GM23338 (cell line): Measurements from ENCODE around the gene CACNA1A. TPM values are rescaled to one million over a fixed set of nuclear protein-coding genes. Genes with fewer than 3 reads are reported as not detected.

Experiments
- ATAC-seq: fragments of 200-7000 bp; cut with Tn5 transposase; 3 replicates; pipeline ENCODE4 v1.9.1; 2020
- DNase-seq: peaks from one replicate; pipeline ENCODE4 v3.0.0-alpha.2; 2015; ENCODE audit warnings: low spot score
- H2AFZ ChIP-seq: fragments of 200-600 bp; sonication (generic); 2 replicates; pipeline ENCODE4 v1.8.0; 2016; ENCODE audit warnings: antibody characterized with exemption, mild to moderate bottlenecking, moderate library complexity
- H3F3A ChIP-seq: fragments of 200-600 bp; sonication (generic); replicated peaks from 2 replicates; pipeline ENCODE4 v1.8.0; 2017; ENCODE audit warnings: antibody characterized with exemption, mixed run types, low read depth
- H3K27ac ChIP-seq: fragments of 200-600 bp; sonication (generic); 2 replicates; pipeline ENCODE4 v1.6.1; 2016; ENCODE audit warnings: low read depth
- H3K27me3 ChIP-seq: fragments of 200-600 bp; sonication (generic); 2 replicates; pipeline ENCODE4 v1.8.0; 2016; ENCODE audit warnings: mild to moderate bottlenecking, mixed run types, moderate library complexity; ENCODE audit not compliant: insufficient read depth
- H3K36me3 ChIP-seq: fragments of 200-600 bp; sonication (generic); 2 replicates; pipeline ENCODE4 v1.8.0; 2016; ENCODE audit warnings: mild to moderate bottlenecking; ENCODE audit not compliant: insufficient read depth
- H3K4me1 ChIP-seq: fragments of 200-600 bp; sonication (generic); 2 replicates; pipeline ENCODE4 v1.8.0; 2016; ENCODE audit warnings: mild to moderate bottlenecking, moderate library complexity; ENCODE audit not compliant: insufficient read depth
- H3K4me2 ChIP-seq: fragments of 200-600 bp; sonication (generic); 2 replicates; pipeline ENCODE4 v1.7.1; 2017; ENCODE audit warnings: mixed run types
- H3K4me3 ChIP-seq: fragments of 200-600 bp; sonication (generic); 2 replicates; pipeline ENCODE4 v1.6.1; 2016; ENCODE audit warnings: mixed run types
- H3K79me2 ChIP-seq: fragments of 200-600 bp; sonication (generic); replicated peaks from 2 replicates; pipeline ENCODE4 v1.8.0; 2017; ENCODE audit warnings: mild to moderate bottlenecking; ENCODE audit not compliant: insufficient read depth
- H3K9me2 ChIP-seq: fragments of 200-600 bp; sonication (generic); 2 replicates; pipeline ENCODE4 v1.8.0; 2017; ENCODE audit not compliant: insufficient read depth
- H4K20me1 ChIP-seq: fragments of 200-600 bp; sonication (generic); replicated peaks from 2 replicates; pipeline ENCODE4 v1.8.0; 2017; ENCODE audit warnings: mild to moderate bottlenecking; ENCODE audit not compliant: insufficient read depth
- H3K27ac Mint-ChIP-seq: 2 replicates; pipeline ENCODE4 v1.8.0; 2020; ENCODE audit warnings: inconsistent platforms, mild to moderate bottlenecking, moderate library complexity, mixed read lengths
- H3K27me3 Mint-ChIP-seq: 3 replicates; pipeline ENCODE4 v1.8.0; 2022; ENCODE audit warnings: low read depth, mild to moderate bottlenecking, moderate library complexity, mixed read lengths, inconsistent platforms; ENCODE audit not compliant: insufficient read depth, poor library complexity
- H3K36me3 Mint-ChIP-seq: 3 replicates; pipeline ENCODE4 v1.8.0; 2021; ENCODE audit warnings: low read depth, mild to moderate bottlenecking, inconsistent platforms, moderate library complexity, mixed read lengths
- H3K4me1 Mint-ChIP-seq: 3 replicates; pipeline ENCODE4 v1.8.0; 2020; ENCODE audit warnings: mild to moderate bottlenecking, inconsistent platforms, mixed read lengths
- H3K4me3 Mint-ChIP-seq: 3 replicates; pipeline ENCODE4 v1.8.0; 2021; ENCODE audit warnings: moderate library complexity, mild to moderate bottlenecking, inconsistent platforms, mixed read lengths
- H3K9me3 Mint-ChIP-seq: 3 replicates; pipeline ENCODE4 v1.8.0; 2020; ENCODE audit warnings: moderate library complexity, mild to moderate bottlenecking, inconsistent platforms, mixed read lengths
- CREB1 ChIP-seq: fragments of 250-450 bp; sonication (Bioruptor Pico); IDR thresholded peaks from 2 replicates; pipeline ENCODE4 v1.5.0; 2020; ENCODE audit warnings: low read depth, mild to moderate bottlenecking, moderate library complexity
- EZH2 ChIP-seq: fragments of 200-600 bp; sonication (generic); IDR thresholded peaks from one replicate; pipeline ENCODE4 v1.8.0; 2017; ENCODE audit warnings: antibody characterized with exemption, mild to moderate bottlenecking, low read depth; ENCODE audit not compliant: unreplicated experiment
- JUNB ChIP-seq: IDR thresholded peaks from one replicate; pipeline ENCODE4 v1.6.1; 2016; ENCODE audit warnings: antibody characterized with exemption; ENCODE audit not compliant: unreplicated experiment
- NANOG ChIP-seq: IDR thresholded peaks from 2 replicates; pipeline ENCODE4 v1.6.1; 2016; ENCODE audit warnings: antibody characterized with exemption, borderline replicate concordance
- STAT1 ChIP-seq: IDR thresholded peaks from one replicate; pipeline ENCODE4 v1.6.1; 2016; ENCODE audit warnings: antibody characterized with exemption; ENCODE audit not compliant: unreplicated experiment
- ZNF331 ChIP-seq: fragments of 250-450 bp; sonication (Bioruptor Pico); IDR thresholded peaks from 2 replicates; pipeline ENCODE4 v1.5.0; 2020; ENCODE audit warnings: low read depth, mild to moderate bottlenecking, moderate library complexity
- ZNF462 ChIP-seq: fragments of 250-450 bp; sonication (Bioruptor Pico); IDR thresholded peaks from 2 replicates; pipeline ENCODE4 v1.5.0; 2020; ENCODE audit warnings: mild to moderate bottlenecking, moderate library complexity
- polyA plus RNA-seq: library from polyadenylated mRNA; unstranded; fragments of >200 nt; fragmentation: Nextera tagmentation; extraction: Ambion mirVana; gene quantifications from 2 replicates; pipeline ENCODE4 v1.2.1, GENCODE V29; 2016
- total RNA-seq: library from RNA; depleted of rRNA; stranded (reverse); fragments of >200 nt; shearing (Covaris generic); gene quantifications from 2 replicates; pipeline ENCODE4 v1.2.3, GENCODE V29; 2014

Gene CACNA1A
- total and polyA plus RNA-seq, 2 experiments from 2014 or later: 7.4 to 20.3 TPM

GRCh38 chr19:13159713-13160112 is 346.6 kb downstream of the CACNA1A start:
- Histone ChIP-seq H3K27ac (no peak overlapping the region), H3F3A (peaks cover 23% of the 10 kb centered on the region), H3K79me2 (peaks cover 19% of the 10 kb centered on the region), H3K4me2 (no peak overlapping the region), H3K36me3 (no peaks in the 10 kb centered on the region), H3K27me3 (no peaks in the 10 kb centered on the region), H3K4me1 (peaks cover 43% of the 10 kb centered on the region), H3K4me3 (no peak overlapping the region), H3K9me2 (no peaks in the 10 kb centered on the region), H4K20me1 (no peaks in the 10 kb centered on the region; the same call in 1 of the 2 replicates), H2AFZ (no peak overlapping the region)
- Mint-ChIP-seq H3K9me3 (peaks cover 3% of the 10 kb centered on the region), H3K36me3 (peaks cover 6% of the 10 kb centered on the region), H3K27me3 (peaks cover 36% of the 10 kb centered on the region), H3K4me1 (peaks cover 35% of the 10 kb centered on the region), H3K27ac (no peak overlapping the region), H3K4me3 (no peak overlapping the region)
- TF ChIP-seq CREB1 (CRISPR knock-in tag) (no peak), JUNB (no peak), EZH2 (no peak), ZNF331 (CRISPR knock-in tag) (no peak), NANOG (no peak), ZNF462 (CRISPR knock-in tag) (no peak), STAT1 (no peak)
- DNase-seq: no peak
- no peak for ATAC-seq
